ENCODE data around the gene EPHB3. TPM values are rescaled to one million over a fixed set of nuclear protein-coding genes. Genes with fewer than 3 reads are reported as not detected.
A peak's percentile ranks its signal among the peaks of the same experiment; 100 is the strongest.

The EPHB3 gene
- total and polyA plus RNA-seq, 2 of the 4 experiments (the other 2 are of a cell fraction) = 0.72 to 2.9 TPM

- 42% methylated on average over 3 of the region's 7 CpGs; no CpG with 5 or more reads in 1 of the 2 experiments for WGBS, 2 experiments (ENCODE audit: extremely low coverage in 2 of 2, insufficient read length in 1 of 2)
- Histone ChIP-seq H4K20me1 (ENCODE audit: insufficient read depth, low read length) (no peaks in the 10 kb centered on the region), H3K79me1 (ENCODE audit: low read depth in 1 of 2, low read length in 2 of 2) (no peaks in the 10 kb centered on the region), H2AFZ (replicated peaks; ENCODE audit: low read length, poor library complexity) (no peak overlapping the region), H2AK5ac (ENCODE audit: low read depth, low read length) (no peak overlapping the region), H2BK120ac (ENCODE audit: low read depth, low read length) (no peak overlapping the region), H4K8ac (ENCODE audit: low read depth in 2 of 2, low read length in 2 of 2) (no peak overlapping the region), H3K4me1 (ENCODE audit: control insufficient read depth, insufficient read depth, low read length) (peaks cover 17% of the 10 kb centered on the region; the same call in 1 of the 2 replicates), H2BK15ac (ENCODE audit: low read depth, low read length) (no peak overlapping the region), H3K18ac (ENCODE audit: low read depth, low read length) (no peak overlapping the region; the same call in 1 of the 2 replicates), H3K23ac (ENCODE audit: low read depth, low read length) (no peak overlapping the region), H3K56ac (ENCODE audit: extremely low read depth, insufficient read depth, low read length) (no peak overlapping the region), H4K5ac (ENCODE audit: low read depth, low read length) (no peak overlapping the region; the same call in 1 of the 2 replicates), H2BK20ac (ENCODE audit: low read depth, low read length) (no peak overlapping the region), H3K27ac (ENCODE audit: insufficient read depth, low read length) (no peak overlapping the region), H3K9ac (ENCODE audit: low read depth, low read length) (no peak overlapping the region), H3K27me3 (ENCODE audit: control insufficient read depth, insufficient read depth, low read length) (peaks cover 11% of the 10 kb centered on the region), H3K36me3 (ENCODE audit: control insufficient read depth, insufficient read depth, low read length) (no peaks in the 10 kb centered on the region), H3K4me2 (ENCODE audit: low read depth, low read length) (no peak overlapping the region), H2AK9ac (replicated peaks; ENCODE audit: low read depth, low read length, poor library complexity) (no peak overlapping the region), H3K14ac (replicated peaks; ENCODE audit: low read depth, low read length) (no peak overlapping the region), H3K9me1 (ENCODE audit: insufficient read depth, low read length) (no peaks in the 10 kb centered on the region), H3K9me3 (ENCODE audit: control insufficient read depth, insufficient read depth, low read length) (no peaks in the 10 kb centered on the region), H4K91ac (ENCODE audit: insufficient read depth, low read depth, low read length) (no peak overlapping the region), H2BK5ac (ENCODE audit: low read depth, low read length, poor library complexity, severe bottlenecking) (no peak overlapping the region), H3K4ac (ENCODE audit: low read depth, low read length) (no peak overlapping the region), H3K4me3 (ENCODE audit: insufficient read depth, low read depth, low read length) (no peak overlapping the region)
- ChIA-PET POLR2A (ENCODE audit: unreplicated experiment) (no interaction called here), CTCF (interaction anchor here (0.6 kb wide), 2 partner anchors 225 to 315 kb away, joined by 3 to 4 read pairs; no protein-coding TSS in a partner anchor)
- TF ChIP-seq CHD1 (IDR thresholded peaks at IDR 0.05; ENCODE audit: low read depth, low read length) (no peak), ELK1 (IDR thresholded peaks at IDR 0.05; ENCODE audit: borderline replicate concordance, low read depth, low read length) (no peak), CEBPB (IDR thresholded peaks at IDR 0.05; ENCODE audit: low read depth, low read length) (no peak), RFX5 (IDR thresholded peaks at IDR 0.05; ENCODE audit: low read depth, low read length) (no peak), MXI1 (IDR thresholded peaks at IDR 0.05; ENCODE audit: borderline replicate concordance, low read depth, low read length) (no peak), RCOR1 (IDR thresholded peaks at IDR 0.05; ENCODE audit: insufficient replicate concordance, low read length) (no peak), MAZ (IDR thresholded peaks at IDR 0.05; ENCODE audit: borderline replicate concordance, low read depth, low read length) (no peak), POLR2A (IDR thresholded peaks at IDR 0.05; ENCODE audit: low read depth, low read length) (no peak), MAFK (IDR thresholded peaks at IDR 0.05; ENCODE audit: low read depth, low read length) (no peak), RAD21 (IDR thresholded peaks at IDR 0.05; ENCODE audit: low read length) (no peak), FOS (IDR thresholded peaks at IDR 0.05; ENCODE audit: low read depth, low read length) (no peak), BHLHE40 (IDR thresholded peaks at IDR 0.05; ENCODE audit: low read depth, low read length) (no peak), NFE2L2 (IDR thresholded peaks at IDR 0.05; ENCODE audit: low read depth, low read length) (no peak), USF2 (IDR thresholded peaks at IDR 0.05; ENCODE audit: low read depth, low read length) (no peak), SMC3 (IDR thresholded peaks at IDR 0.05; ENCODE audit: low read depth, low read length) (no peak), CTCF (conservative IDR thresholded peaks at IDR 0.05; ENCODE audit: low read depth, low read length) (no peak)
- dilution Hi-C loops (cut with HindIII; ENCODE audit: low sequenced_read_pairs, unreplicated experiment) = no loop called here
- in situ Hi-C loops (cut with MboI; ENCODE audit: low sequenced_read_pairs) = no loop called here
- no TSS peak for BruUV-seq (replicated peaks)
- ATAC-seq (ENCODE audit: low read depth) (peak; percentile 63), DNase-seq (peak; percentile 27)
- intact Hi-C loops (cut with micrococcal nuclease) = no loop called here
Measured at GRCh38 chr3:184593220-184593927, 31.8 kb downstream of the EPHB3 start.
